Aorta (tissue), 5 donors: ENCODE measurements around the gene TEAD4. TPM values are rescaled to one million over a fixed set of nuclear protein-coding genes. Genes with fewer than 3 reads are reported as not detected.

Experiments
- ATAC-seq: fragments of 200-7000 bp; cut with Tn5 transposase; one replicate; pipeline ENCODE4 v1.9.1; 2022; ENCODE audit warnings: moderate library complexity; ENCODE audit not compliant: low FRiP score
- DNase-seq, 2 donors: peaks; one replicate each; pipeline ENCODE4 v3.0.0-alpha.2; 2020
- H3K27ac ChIP-seq, 2 donors: one replicate each; pipeline ENCODE4 v1.5.1; 2013; ENCODE audit warnings: low read length in 2 of 2, mild to moderate bottlenecking in 2 of 2, moderate library complexity in 2 of 2, control low read depth in 1 of 2, inconsistent platforms in 1 of 2, low read depth in 1 of 2
- H3K27me3 ChIP-seq, 2 donors: one replicate each; pipeline ENCODE4 v1.6.1; 2013; ENCODE audit warnings: control low read depth in 1 of 2, low read length in 1 of 2, mild to moderate bottlenecking in 1 of 2, moderate library complexity in 1 of 2; ENCODE audit not compliant: insufficient read depth in 2 of 2, control insufficient read depth in 1 of 2
- H3K36me3 ChIP-seq, 2 donors: one replicate each; pipeline ENCODE4 v1.6.1; 2013; ENCODE audit warnings: control low read depth in 1 of 2, low read length in 1 of 2, mild to moderate bottlenecking in 1 of 2; ENCODE audit not compliant: insufficient read depth in 2 of 2, control insufficient read depth in 1 of 2
- H3K4me1 ChIP-seq, 2 donors: one replicate each; pipeline ENCODE4 v1.6.1; 2013; ENCODE audit warnings: low read length in 2 of 2, control low read depth in 1 of 2, mild to moderate bottlenecking in 1 of 2, moderate library complexity in 1 of 2; ENCODE audit not compliant: insufficient read depth in 2 of 2, control insufficient read depth in 1 of 2
- H3K4me3 ChIP-seq, 2 donors: one replicate each; pipeline ENCODE4 v1.5.1; 2013; ENCODE audit warnings: low read length in 2 of 2, control low read depth in 1 of 2, mild to moderate bottlenecking in 1 of 2
- H3K9me3 ChIP-seq: one replicate; pipeline ENCODE4 v1.6.1; 2013; ENCODE audit warnings: mild to moderate bottlenecking, low read length; ENCODE audit not compliant: control insufficient read depth
- WGBS, 2 donors: extraction: QIAGEN DNeasy Blood & Tissue Kit; methylation state at CpG; one replicate each; pipeline ENCODE4 v1.1.7; 2013; 5-methylcytosine and 5-hydroxymethylcytosine counted together
- intact Hi-C, 2 donors: fragments of 100-400 bp; cut with DNase I; formaldehyde crosslinking; loops; one replicate each; pipeline versions ENCODE4 v1.14.2 to v1.15.0; 2022
- polyA plus RNA-seq, 2 donors: library from polyadenylated mRNA; stranded (reverse); fragments of 200-250 nt; gene quantifications; one replicate each; pipeline ENCODE4 v1.2.3, GENCODE V29; 2013
- total RNA-seq, 2 donors: library from RNA; stranded (reverse); fragmentation: NEBNext Ultra II Directional; extraction: Animal tissue kit (Norgen Biotek cat#: 25700); gene quantifications; one replicate each; pipeline ENCODE4 v1.2.1, GENCODE V29; 2021
- donor health status: healthy with polysubstance abuse.
- donor health status: Bipolar disorder and iron deficiency.
- donor health status: DM: no; HTN: no; CAD: no.
- donor health status: DM: no; HTN: no; CAD: no.
- donor health status: DM: yes; HTN: yes; CAD: no.

The TEAD4 gene
- total and polyA plus RNA-seq, 4 donors: 8.9 to 29.0 (median 20.2) TPM

DNA sequence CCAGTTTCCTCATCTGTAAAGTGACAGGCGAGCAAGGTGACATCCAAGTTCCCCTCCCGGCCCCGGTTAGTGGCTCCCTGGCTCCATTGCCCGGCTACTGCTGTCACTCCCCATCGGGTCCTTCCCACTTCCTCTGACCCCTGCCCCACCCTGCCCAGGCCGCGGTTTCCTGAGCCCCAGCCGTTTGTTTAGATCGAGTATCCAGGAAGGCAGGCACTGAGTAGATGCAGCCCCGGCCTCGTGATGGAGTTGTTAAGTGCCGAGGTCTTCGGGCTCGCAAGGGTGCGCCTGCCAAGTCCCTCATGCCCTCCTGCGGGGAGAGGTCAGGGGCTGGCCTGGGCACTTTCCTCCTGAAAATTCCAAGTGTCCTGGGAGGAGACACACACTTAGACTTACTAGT lies 55.4 kb downstream of the TEAD4 start:
- 75 to 83% methylated on average over 16 of the region's 16 CpGs for WGBS, 2 donors
- H3K36me3 ChIP-seq: no peaks in the 10 kb centered on the region
- H3K4me3 ChIP-seq: no peak overlapping the region
- no peaks in the 10 kb centered on the region for H3K9me3 ChIP-seq
- H3K4me1 ChIP-seq: no peaks in the 10 kb centered on the region
- DNase-seq (peak in 1 of 2 donors; percentile 74), ATAC-seq (no peak)
- intact Hi-C loops: no loop called here
- no peaks in the 10 kb centered on the region for H3K27me3 ChIP-seq
- no peak overlapping the region for H3K27ac ChIP-seq

DNA sequence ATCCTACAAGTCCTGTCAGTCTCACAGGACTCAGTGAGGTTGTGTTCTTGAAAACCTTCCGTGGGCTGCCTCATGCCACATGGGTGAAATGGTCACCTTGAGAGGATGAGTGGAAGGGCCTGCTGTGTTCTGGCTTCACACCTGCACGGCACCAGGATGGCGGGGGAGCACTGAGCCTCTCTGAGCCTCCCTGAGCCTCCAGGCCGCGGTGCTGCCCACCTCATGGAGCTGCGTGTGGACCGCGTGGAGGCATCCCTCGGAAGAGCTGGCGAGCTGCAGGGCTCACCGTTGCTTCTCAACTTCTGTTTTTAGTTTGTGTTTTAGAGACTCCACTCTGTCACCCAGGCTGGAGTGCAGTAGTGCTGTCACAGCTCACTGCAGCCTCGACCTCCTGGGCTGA lies 56.2 kb downstream of the TEAD4 start:
- intact Hi-C loops: no loop called here
- Histone ChIP-seq H3K9me3 (no peaks in the 10 kb centered on the region), H3K4me1 (no peaks in the 10 kb centered on the region), H3K4me3 (no peak overlapping the region), H3K36me3 (no peaks in the 10 kb centered on the region), H3K27ac (no peak overlapping the region), H3K27me3 (no peaks in the 10 kb centered on the region)
- DNase-seq (no peak), ATAC-seq (no peak)
- WGBS, 2 donors: 97% methylated on average over 12 of the region's 12 CpGs

DNA sequence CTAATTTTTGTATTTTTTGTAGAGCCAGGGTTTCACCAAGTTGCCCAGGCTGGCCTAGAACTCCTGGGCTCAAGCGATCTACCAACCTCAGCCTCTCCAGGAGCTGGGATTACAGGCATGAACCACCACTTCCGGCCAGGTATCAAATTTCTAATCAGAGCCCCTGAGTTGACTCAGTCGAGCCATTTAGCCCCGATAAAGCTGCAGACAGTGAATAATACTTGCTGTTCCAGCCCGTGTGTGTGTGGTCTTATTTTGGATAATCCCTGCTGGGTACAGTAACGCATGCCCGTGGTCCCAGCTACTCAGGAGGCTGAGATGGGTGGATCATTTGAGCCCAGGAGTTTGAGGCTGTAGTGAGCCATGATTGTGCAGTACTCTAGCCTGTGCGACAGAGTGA lies 57.0 kb downstream of the TEAD4 start:
- H3K9me3 ChIP-seq: no peaks in the 10 kb centered on the region
- ATAC-seq: no peak
- H3K4me1 ChIP-seq: no peaks in the 10 kb centered on the region
- no peaks in the 10 kb centered on the region for H3K27me3 ChIP-seq
- H3K36me3 ChIP-seq: no peaks in the 10 kb centered on the region
- DNase-seq: no peak
- no peak overlapping the region for H3K4me3 ChIP-seq
- intact Hi-C loops: no loop called here
- H3K27ac ChIP-seq: no peak overlapping the region
- 79 to 87% methylated on average over 8 of the region's 8 CpGs for WGBS, 2 donors

DNA sequence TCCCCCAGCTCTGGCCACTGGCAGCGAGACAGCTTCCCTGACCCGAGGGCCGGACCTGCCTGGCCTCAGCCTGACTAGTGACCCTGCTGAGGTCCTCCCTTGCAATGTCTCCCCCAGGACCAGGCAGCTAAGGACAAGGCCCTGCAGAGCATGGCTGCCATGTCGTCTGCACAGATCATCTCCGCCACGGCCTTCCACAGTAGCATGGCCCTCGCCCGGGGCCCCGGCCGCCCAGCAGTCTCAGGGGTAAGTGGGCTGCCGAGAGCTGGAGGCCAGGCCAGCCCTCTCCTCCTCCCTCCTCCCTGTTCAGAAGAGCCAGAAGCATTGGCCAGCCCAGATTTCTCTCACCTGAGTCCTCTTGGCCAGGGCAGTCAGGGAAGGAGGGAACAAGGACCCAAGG lies 58.1 kb downstream of the TEAD4 start:
- 95 to 98% methylated on average over 11 of the region's 11 CpGs for WGBS, 2 donors
- H3K27me3 ChIP-seq: no peaks in the 10 kb centered on the region
- intact Hi-C loops: no loop called here
- H3K4me1 ChIP-seq: no peaks in the 10 kb centered on the region
- DNase-seq (no peak), ATAC-seq (no peak)
- H3K9me3 ChIP-seq: no peaks in the 10 kb centered on the region
- peaks cover 0 to 4% of the 10 kb centered on the region in 2 donors for H3K36me3 ChIP-seq
- H3K27ac ChIP-seq: no peak overlapping the region
- no peak overlapping the region for H3K4me3 ChIP-seq

DNA sequence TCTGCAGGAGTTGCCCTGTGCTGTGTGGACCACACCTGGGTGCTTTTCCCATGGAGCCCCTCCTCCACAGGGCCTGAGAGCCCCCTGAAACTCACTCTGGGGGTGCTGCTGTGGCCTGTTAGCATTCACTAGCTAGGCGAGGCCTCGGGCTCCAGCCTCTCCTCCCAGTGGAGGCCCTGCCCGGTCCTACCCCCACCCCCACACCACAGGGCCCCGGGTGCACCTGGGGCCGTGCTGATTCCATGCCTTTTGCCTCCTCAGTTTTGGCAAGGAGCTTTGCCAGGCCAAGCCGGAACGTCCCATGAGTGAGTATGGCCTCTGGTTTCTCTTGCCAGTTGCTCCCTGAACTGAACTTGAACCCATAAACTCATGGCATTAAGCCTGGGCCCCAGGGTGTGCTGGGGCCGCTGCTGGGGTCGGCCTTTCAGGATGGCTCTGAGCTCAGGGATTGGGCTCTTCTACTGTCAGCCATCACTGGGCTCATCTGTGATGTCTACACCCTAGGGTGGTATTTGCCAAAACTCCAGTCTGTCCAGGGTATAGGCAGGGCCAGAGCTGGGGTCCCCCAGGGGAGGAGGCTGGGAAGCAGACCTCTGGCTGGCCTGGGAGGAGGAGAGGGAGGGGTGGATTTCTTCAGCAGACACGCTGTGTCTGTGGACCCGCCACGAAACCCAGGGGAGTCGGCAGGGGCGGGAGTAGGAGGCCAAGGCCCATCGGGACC lies 59.2 kb downstream of the TEAD4 start:
- H3K27ac ChIP-seq: no peak overlapping the region
- DNase-seq (no peak), ATAC-seq (no peak)
- no peak overlapping the region for H3K4me3 ChIP-seq
- WGBS, 2 donors: 93 to 96% methylated on average over 15 of the region's 15 CpGs
- H3K27me3 ChIP-seq: no peaks in the 10 kb centered on the region
- no peaks in the 10 kb centered on the region for H3K4me1 ChIP-seq
- intact Hi-C loops: no loop called here
- H3K9me3 ChIP-seq: no peaks in the 10 kb centered on the region
- H3K36me3 ChIP-seq: peaks cover 0 to 4% of the 10 kb centered on the region in 2 donors

DNA sequence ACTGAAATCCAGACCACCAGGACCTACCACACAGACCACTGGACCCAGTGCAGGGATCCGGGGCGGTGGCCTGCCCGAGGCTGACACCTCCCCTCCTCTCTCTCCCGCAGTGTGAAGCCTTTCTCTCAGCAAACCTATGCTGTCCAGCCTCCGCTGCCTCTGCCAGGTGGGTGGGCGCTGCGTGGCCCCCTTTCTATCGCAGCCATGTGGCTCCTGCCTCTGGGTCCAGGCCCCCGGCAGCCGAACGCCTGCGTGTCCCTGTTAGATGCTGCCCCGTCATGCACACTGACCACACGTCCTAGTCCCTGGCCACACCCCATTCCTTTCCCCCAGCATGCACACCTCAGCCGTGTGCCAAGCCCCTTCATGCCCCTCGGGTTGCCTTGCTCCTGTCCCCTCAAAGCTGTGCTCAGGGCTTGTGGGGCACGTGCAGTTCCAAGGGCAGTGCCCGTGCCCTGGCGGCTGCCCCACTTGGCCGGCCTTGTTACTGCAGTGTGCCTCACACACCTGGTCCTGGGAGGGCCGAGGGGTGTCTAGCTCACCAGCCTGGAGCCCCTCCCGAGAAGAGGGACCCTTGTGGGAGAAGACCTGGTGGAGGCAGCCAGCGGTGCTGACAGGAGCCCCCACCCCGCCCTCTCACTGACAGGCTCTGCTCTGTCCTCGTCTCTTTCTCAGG lies 59.9 kb downstream of the TEAD4 start:
- Histone ChIP-seq H3K27ac (no peak overlapping the region), H3K36me3 (peaks cover 0 to 4% of the 10 kb centered on the region in 2 donors), H3K4me3 (no peak overlapping the region), H3K9me3 (no peaks in the 10 kb centered on the region), H3K4me1 (no peaks in the 10 kb centered on the region), H3K27me3 (no peaks in the 10 kb centered on the region)
- DNase-seq: no peak
- WGBS, 2 donors: 93 to 96% methylated on average over 25 of the region's 25 CpGs
- ATAC-seq: no peak
- intact Hi-C loops: no loop called here

DNA sequence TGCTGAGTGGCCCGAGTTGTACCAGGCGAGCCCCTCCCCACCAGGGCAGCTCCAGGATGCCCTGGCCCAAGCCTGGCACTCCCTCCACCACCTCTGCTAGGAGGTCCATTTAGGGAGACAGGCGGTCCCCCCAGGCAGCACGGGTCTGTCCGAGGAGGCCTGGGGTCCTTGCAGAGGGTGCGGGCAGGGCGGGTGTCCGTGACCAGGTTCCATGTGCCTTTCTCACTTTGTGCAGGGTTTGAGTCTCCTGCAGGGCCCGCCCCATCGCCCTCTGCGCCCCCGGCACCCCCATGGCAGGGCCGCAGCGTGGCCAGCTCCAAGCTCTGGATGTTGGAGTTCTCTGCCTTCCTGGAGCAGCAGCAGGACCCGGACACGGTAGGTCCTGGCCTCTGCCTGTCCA lies 61.2 kb downstream of the TEAD4 start:
- H3K36me3 ChIP-seq: peaks cover 0 to 4% of the 10 kb centered on the region in 2 donors
- intact Hi-C loops: no loop called here
- WGBS, 2 donors: 93 to 95% methylated on average over 14 to 16 of the region's 16 CpGs
- no peaks in the 10 kb centered on the region for H3K27me3 ChIP-seq
- H3K9me3 ChIP-seq: no peaks in the 10 kb centered on the region
- no peaks in the 10 kb centered on the region for H3K4me1 ChIP-seq
- ATAC-seq (no peak), DNase-seq (no peak)
- no peak overlapping the region for H3K4me3 ChIP-seq
- no peak overlapping the region for H3K27ac ChIP-seq

DNA sequence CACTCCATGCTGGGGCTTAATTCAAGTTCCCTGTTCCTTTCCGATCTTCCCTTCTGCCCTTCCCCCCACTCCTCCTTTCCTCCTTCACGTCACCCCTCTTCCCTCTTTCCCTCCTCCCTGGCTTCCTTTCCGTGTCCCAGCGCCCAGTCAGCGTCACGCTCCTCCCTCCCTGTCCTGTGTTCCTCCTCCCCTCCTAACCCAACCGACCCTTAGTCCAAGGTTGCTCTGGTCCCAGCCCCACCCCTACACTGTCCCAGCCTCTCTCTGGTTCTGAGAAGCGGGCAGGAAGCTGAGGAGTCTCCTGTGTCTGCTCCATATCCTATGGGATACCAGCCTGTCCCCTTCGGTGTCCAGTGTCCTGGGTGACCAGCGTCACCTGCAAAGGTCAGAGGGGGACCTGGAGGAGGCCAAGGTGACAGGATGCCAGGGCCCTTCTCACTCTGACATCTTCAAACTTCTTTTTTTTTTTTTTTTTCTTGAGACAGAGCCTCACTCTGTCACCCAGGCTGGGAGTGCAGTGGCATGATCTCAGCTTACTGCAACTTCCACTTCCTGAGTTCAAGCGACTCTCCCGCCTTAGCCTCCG lies 61.7 kb downstream of the TEAD4 start:
- H3K36me3 ChIP-seq: peaks cover 0 to 4% of the 10 kb centered on the region in 2 donors
- intact Hi-C loops: no loop called here
- no peaks in the 10 kb centered on the region for H3K9me3 ChIP-seq
- no peak overlapping the region for H3K27ac ChIP-seq
- 91% methylated on average over 13 of the region's 13 CpGs for WGBS, 2 donors
- no peaks in the 10 kb centered on the region for H3K27me3 ChIP-seq
- DNase-seq (no peak), ATAC-seq (no peak)
- H3K4me1 ChIP-seq: no peaks in the 10 kb centered on the region
- no peak overlapping the region for H3K4me3 ChIP-seq

DNA sequence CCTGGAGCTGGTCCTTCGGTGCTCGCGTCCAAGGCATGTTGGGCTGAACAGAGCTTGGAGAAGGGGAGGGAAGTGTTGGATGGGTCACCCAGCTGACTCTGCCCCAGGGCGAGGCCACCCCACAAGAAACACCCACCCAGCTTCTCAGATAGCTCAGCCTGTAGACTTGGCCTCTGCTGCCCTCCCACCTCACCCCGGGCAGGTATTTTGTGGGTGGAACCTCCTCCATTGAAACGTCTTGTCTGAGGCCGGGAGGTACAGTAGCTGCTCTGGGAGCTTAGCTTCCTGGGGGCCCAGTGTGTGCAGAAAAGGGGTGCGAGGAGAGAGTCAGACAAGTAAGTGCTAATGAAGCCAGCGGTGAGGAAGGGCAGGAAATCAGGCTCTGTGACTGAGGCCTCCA lies 63.2 kb downstream of the TEAD4 start:
- no peak for ATAC-seq
- intact Hi-C loops: no loop called here
- Histone ChIP-seq H3K4me1 (no peaks in the 10 kb centered on the region), H3K9me3 (no peaks in the 10 kb centered on the region), H3K27ac (no peak overlapping the region), H3K27me3 (no peaks in the 10 kb centered on the region), H3K4me3 (no peak overlapping the region), H3K36me3 (peaks cover 0 to 4% of the 10 kb centered on the region in 2 donors)
- WGBS, 2 donors: 95% methylated on average over 9 of the region's 9 CpGs
- no peak for DNase-seq
